Astrocyte (in vitro differentiated cells and primary cell): Measurements from ENCODE around the gene ATF6. TPM values are rescaled to one million over a fixed set of nuclear protein-coding genes. Genes with fewer than 3 reads are reported as not detected.
"Not testable (repeated sequence)": the region's sequence is repeated elsewhere in the genome, so short reads cannot be mapped to it uniquely, and the experiment has no call there.

Experiments used
- DNase-seq: peaks from one replicate; pipeline ENCODE4 v3.0.0-alpha.2; 2010; ENCODE audit warnings: low read depth
- FAIRE-seq: peaks from 2 replicates; lab custom pipeline; 2011; peaks lifted over from hg19 to GRCh38; lab: Jason Lieb, UNC
- H2AFZ ChIP-seq: 2 replicates; pipeline ENCODE4 v1.6.0; 2012; ENCODE audit warnings: low read depth, low read length, inconsistent platforms
- H3K27ac ChIP-seq: 2 replicates; pipeline ENCODE4 v1.5.1; 2011; ENCODE audit warnings: low read depth, low read length, inconsistent platforms
- H3K27me3 ChIP-seq: 2 replicates; pipeline ENCODE4 v1.6.0; 2011; ENCODE audit warnings: low read length, inconsistent platforms; ENCODE audit not compliant: insufficient read depth
- H3K36me3 ChIP-seq: 2 replicates; pipeline ENCODE4 v1.5.1; 2011; ENCODE audit warnings: low read length, inconsistent platforms; ENCODE audit not compliant: insufficient read depth
- H3K4me1 ChIP-seq: 2 replicates; pipeline ENCODE4 v1.5.1; 2011; ENCODE audit warnings: low read length, inconsistent platforms; ENCODE audit not compliant: insufficient read depth
- H3K4me2 ChIP-seq: 2 replicates; pipeline ENCODE4 v1.6.0; 2012; ENCODE audit warnings: low read length, inconsistent platforms
- H3K4me3 ChIP-seq: 2 replicates; pipeline ENCODE4 v1.5.1; 2011; ENCODE audit warnings: low read depth, mild to moderate bottlenecking, low read length, inconsistent platforms; ENCODE audit not compliant: insufficient read depth
- H3K79me2 ChIP-seq: 2 replicates; pipeline ENCODE4 v1.6.0; 2012; ENCODE audit warnings: mild to moderate bottlenecking, low read length, inconsistent platforms; ENCODE audit not compliant: insufficient read depth
- H3K9ac ChIP-seq: 2 replicates; pipeline ENCODE4 v1.6.0; 2012; ENCODE audit warnings: mild to moderate bottlenecking, low read length, inconsistent platforms
- H3K9me3 ChIP-seq: 2 replicates; pipeline ENCODE4 v1.5.1; 2012; ENCODE audit warnings: low read depth, mild to moderate bottlenecking, low read length, inconsistent platforms; ENCODE audit not compliant: insufficient read depth
- H4K20me1 ChIP-seq: 2 replicates; pipeline ENCODE4 v1.6.0; 2012; ENCODE audit warnings: low read length, inconsistent platforms; ENCODE audit not compliant: insufficient read depth
- H3K27ac Mint-ChIP-seq: one replicate; pipeline ENCODE4 v1.8.0; 2021; ENCODE audit warnings: mild to moderate bottlenecking, mixed read lengths; ENCODE audit not compliant: unreplicated experiment
- H3K27me3 Mint-ChIP-seq: one replicate; pipeline ENCODE4 v1.8.0; 2021; ENCODE audit warnings: low read depth, mixed read lengths; ENCODE audit not compliant: unreplicated experiment
- H3K36me3 Mint-ChIP-seq: one replicate; pipeline ENCODE4 v1.8.0; 2021; ENCODE audit warnings: low read depth, mixed read lengths; ENCODE audit not compliant: unreplicated experiment
- H3K4me1 Mint-ChIP-seq: one replicate; pipeline ENCODE4 v1.8.0; 2021; ENCODE audit warnings: low read depth, mixed read lengths; ENCODE audit not compliant: unreplicated experiment
- H3K4me3 Mint-ChIP-seq: one replicate; pipeline ENCODE4 v1.8.0; 2021; ENCODE audit warnings: mild to moderate bottlenecking, moderate library complexity, mixed read lengths; ENCODE audit not compliant: unreplicated experiment
- H3K9me3 Mint-ChIP-seq: one replicate; pipeline ENCODE4 v1.8.0; 2021; ENCODE audit warnings: mild to moderate bottlenecking, mixed read lengths; ENCODE audit not compliant: unreplicated experiment
- EZH2 ChIP-seq: IDR thresholded peaks from 2 replicates; pipeline ENCODE4 v1.6.1; 2012; ENCODE audit warnings: mild to moderate bottlenecking, low read length, inconsistent platforms; ENCODE audit not compliant: insufficient read depth
- total RNA-seq: library from RNA; stranded (reverse); gene quantifications from 2 replicates; pipeline ENCODE4 v1.2.1, GENCODE V29; 2021
- TF ChIP-seq, protein P1 (sequence below): IDR thresholded peaks from 2 replicates; pipeline ENCODE4 v1.5.1; 2011; ENCODE audit warnings: low read depth, mild to moderate bottlenecking, inconsistent platforms, low read length, moderate library complexity; ENCODE audit not compliant: insufficient read depth

Gene ATF6
- total RNA-seq, 1 donor from 2014 or later = 25.4 TPM

DNA sequence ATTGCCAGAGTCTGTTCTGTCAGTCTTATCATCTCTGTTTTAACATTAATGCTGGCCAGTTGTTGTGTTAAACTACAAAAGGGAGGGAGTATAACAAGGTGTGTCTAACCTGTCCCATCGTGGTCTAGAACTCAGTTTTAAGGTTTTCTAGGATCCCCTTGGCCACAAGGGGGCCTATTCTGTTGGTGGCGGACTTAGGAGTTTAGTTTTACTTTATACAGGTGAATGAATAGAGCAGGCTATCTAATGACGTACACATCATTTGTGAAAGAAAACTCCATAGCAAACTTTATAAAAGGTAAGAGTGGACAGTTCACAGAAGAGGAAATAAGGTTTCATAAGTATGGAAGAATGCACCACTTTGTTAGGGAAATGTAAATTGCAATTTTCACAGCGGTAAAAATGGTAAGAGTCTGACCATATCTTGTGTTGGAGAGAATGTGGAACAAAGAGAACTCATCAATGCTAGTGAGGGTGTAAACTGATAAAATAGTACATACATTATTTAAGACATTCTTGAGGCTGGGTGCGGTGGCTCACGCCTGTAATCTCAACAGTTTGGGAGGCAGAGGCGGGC is 2.5 kb upstream of the ATF6 start:
- H2AFZ ChIP-seq = no peak overlapping the region
- Mint-ChIP-seq H3K36me3 (peaks cover 2% of the 10 kb centered on the region), H3K27me3 (no peaks in the 10 kb centered on the region), H3K4me3 (peak overlapping the region; percentile 40), H3K4me1 (no peaks in the 10 kb centered on the region), H3K27ac (no peak overlapping the region), H3K9me3 (no peaks in the 10 kb centered on the region)
- H3K36me3 ChIP-seq = no peaks in the 10 kb centered on the region
- DNase-seq (no peak), FAIRE-seq (no peak)
- no peak overlapping the region for H3K4me3 ChIP-seq
- peaks cover 25% of the 10 kb centered on the region for H3K79me2 ChIP-seq
- TF ChIP-seq, protein P1, sequence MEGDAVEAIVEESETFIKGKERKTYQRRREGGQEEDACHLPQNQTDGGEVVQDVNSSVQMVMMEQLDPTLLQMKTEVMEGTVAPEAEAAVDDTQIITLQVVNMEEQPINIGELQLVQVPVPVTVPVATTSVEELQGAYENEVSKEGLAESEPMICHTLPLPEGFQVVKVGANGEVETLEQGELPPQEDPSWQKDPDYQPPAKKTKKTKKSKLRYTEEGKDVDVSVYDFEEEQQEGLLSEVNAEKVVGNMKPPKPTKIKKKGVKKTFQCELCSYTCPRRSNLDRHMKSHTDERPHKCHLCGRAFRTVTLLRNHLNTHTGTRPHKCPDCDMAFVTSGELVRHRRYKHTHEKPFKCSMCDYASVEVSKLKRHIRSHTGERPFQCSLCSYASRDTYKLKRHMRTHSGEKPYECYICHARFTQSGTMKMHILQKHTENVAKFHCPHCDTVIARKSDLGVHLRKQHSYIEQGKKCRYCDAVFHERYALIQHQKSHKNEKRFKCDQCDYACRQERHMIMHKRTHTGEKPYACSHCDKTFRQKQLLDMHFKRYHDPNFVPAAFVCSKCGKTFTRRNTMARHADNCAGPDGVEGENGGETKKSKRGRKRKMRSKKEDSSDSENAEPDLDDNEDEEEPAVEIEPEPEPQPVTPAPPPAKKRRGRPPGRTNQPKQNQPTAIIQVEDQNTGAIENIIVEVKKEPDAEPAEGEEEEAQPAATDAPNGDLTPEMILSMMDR = peak; percentile 50
- no peak for TF ChIP-seq EZH2
- no peak overlapping the region for H3K9ac ChIP-seq
- H3K27me3 ChIP-seq = no peaks in the 10 kb centered on the region
- H3K4me2 ChIP-seq = no peak overlapping the region
- no peak overlapping the region for H3K27ac ChIP-seq
- H4K20me1 ChIP-seq = no peaks in the 10 kb centered on the region
- peaks cover 5% of the 10 kb centered on the region for H3K4me1 ChIP-seq
- no peaks in the 10 kb centered on the region for H3K9me3 ChIP-seq

- no peak overlapping the region for H3K4me3 Mint-ChIP-seq
- no peaks in the 10 kb centered on the region for H3K9me3 Mint-ChIP-seq
- peaks cover 9% of the 10 kb centered on the region for H3K4me1 ChIP-seq
- TF ChIP-seq EZH2 = no peak
- TF ChIP-seq, protein P1 = no peak
- H4K20me1 ChIP-seq = peaks cover 25% of the 10 kb centered on the region
- no peak overlapping the region for H3K9ac ChIP-seq
- no peaks in the 10 kb centered on the region for H3K27me3 Mint-ChIP-seq
- no peak overlapping the region for H3K27ac ChIP-seq
- no peak overlapping the region for H2AFZ ChIP-seq
- peaks cover 3% of the 10 kb centered on the region for H3K4me1 Mint-ChIP-seq
- no peak overlapping the region for H3K4me2 ChIP-seq
- H3K79me2 ChIP-seq = peaks cover 65% of the 10 kb centered on the region
- H3K27me3 ChIP-seq = no peaks in the 10 kb centered on the region
- DNase-seq (no peak), FAIRE-seq (no peak)
- no peaks in the 10 kb centered on the region for H3K36me3 Mint-ChIP-seq
- H3K36me3 ChIP-seq = no peaks in the 10 kb centered on the region
- no peak overlapping the region for H3K4me3 ChIP-seq
- no peak overlapping the region for H3K27ac Mint-ChIP-seq
- H3K9me3 ChIP-seq = no peaks in the 10 kb centered on the region
Measured at GRCh38 chr1:161768461-161768860, 2.3 kb downstream of the ATF6 start.

DNA sequence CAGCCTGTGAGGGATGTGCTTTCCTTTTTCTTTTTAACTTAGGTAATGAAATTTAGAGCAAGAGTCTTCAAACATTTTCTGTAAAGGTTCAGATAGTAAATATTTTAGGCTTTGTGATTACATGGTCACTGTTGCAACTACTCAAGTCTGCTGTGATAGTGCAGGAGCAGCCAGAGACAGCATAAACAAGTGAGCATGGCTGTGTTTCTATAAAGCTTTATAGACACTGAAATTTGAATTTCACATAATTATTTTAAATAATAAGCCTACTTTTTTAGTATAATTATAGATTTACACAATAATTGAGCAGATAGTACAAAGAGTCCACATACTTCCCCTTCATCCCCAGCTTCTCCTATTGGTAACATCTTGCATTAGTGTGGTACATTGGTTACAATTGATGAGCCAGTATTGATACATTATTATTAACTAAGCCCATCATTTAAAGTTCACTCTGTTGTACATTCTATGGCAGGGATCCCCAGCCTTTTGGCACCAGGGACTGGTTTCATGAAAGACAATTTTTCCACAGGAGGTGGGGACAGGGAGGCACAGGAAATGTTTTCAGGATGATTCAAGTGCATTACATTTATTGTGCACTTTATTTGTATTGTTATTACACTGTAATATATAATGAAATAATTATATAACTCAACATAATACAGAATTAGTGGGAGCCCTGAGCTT is 3.0 kb downstream of the ATF6 start:
- H3K9me3 Mint-ChIP-seq = no peaks in the 10 kb centered on the region
- no peak overlapping the region for H3K4me3 Mint-ChIP-seq
- peaks cover 3% of the 10 kb centered on the region for H3K4me1 Mint-ChIP-seq
- H3K27ac ChIP-seq = no peak overlapping the region
- DNase-seq (no peak), FAIRE-seq (no peak)
- H3K4me1 ChIP-seq = peaks cover 9% of the 10 kb centered on the region
- no peaks in the 10 kb centered on the region for H3K27me3 ChIP-seq
- no peaks in the 10 kb centered on the region for H3K36me3 ChIP-seq
- peaks cover 25% of the 10 kb centered on the region for H4K20me1 ChIP-seq
- H3K9ac ChIP-seq = no peak overlapping the region
- H3K9me3 ChIP-seq = no peaks in the 10 kb centered on the region
- H3K36me3 Mint-ChIP-seq = no peaks in the 10 kb centered on the region
- no peaks in the 10 kb centered on the region for H3K27me3 Mint-ChIP-seq
- no peak overlapping the region for H3K4me2 ChIP-seq
- peaks cover 72% of the 10 kb centered on the region for H3K79me2 ChIP-seq
- no peak overlapping the region for H2AFZ ChIP-seq
- no peak overlapping the region for H3K27ac Mint-ChIP-seq
- H3K4me3 ChIP-seq = no peak overlapping the region
- TF ChIP-seq, protein P1 = no peak
- TF ChIP-seq EZH2 = no peak

DNA sequence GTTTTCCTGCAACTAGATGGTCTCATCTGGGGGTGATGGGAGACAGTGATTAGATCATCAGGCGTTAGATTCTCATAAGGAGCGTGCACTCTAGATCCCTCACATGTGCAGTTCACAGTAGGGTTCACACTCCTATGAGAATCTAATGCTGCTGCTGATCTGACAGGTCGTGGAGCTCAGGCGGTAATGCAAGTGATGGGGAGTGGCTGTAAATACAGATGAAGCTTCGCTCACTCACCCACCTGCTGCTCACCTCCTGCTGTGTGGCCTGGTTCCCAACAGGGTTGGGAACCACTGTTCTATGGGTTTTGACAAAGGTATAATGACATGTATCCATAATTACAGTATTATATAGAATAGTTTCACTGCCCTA is 3.5 kb downstream of the ATF6 start:
- not testable (repeated sequence) for DNase-seq, H3K27me3 Mint-ChIP-seq, H3K27me3 ChIP-seq, FAIRE-seq, H3K36me3 ChIP-seq, H2AFZ ChIP-seq, H3K36me3 Mint-ChIP-seq, H3K27ac Mint-ChIP-seq, H3K4me3 ChIP-seq, H3K9ac ChIP-seq, H3K4me2 ChIP-seq, H3K9me3 ChIP-seq, H3K9me3 Mint-ChIP-seq, H3K4me1 Mint-ChIP-seq, H3K4me1 ChIP-seq, H3K4me3 Mint-ChIP-seq, H3K27ac ChIP-seq
- Histone ChIP-seq H4K20me1 (peaks cover 25% of the 10 kb centered on the region), H3K79me2 (peaks cover 77% of the 10 kb centered on the region)
